Natural killer cell (primary cell): ENCODE results near the gene MED1. TPM values are rescaled to one million over a fixed set of nuclear protein-coding genes. Genes with fewer than 3 reads are reported as not detected.

Source experiments
- ATAC-seq, 3 donors: fragments of 150-1000 bp in 2 of 3; fragments of 200-7000 bp in 1 of 3; cut with Tn5 transposase; 1 replicate in 1 of 3; 2 replicates in 2 of 3; pipeline ENCODE4 v1.10.0; 2021; ENCODE audit warnings: mild to moderate bottlenecking in 2 of 3, moderate library complexity in 2 of 3
- DNase-seq, 2 donors: peaks; one replicate each; pipeline versions ENCODE4 v3.0.0 to v3.0.0-alpha.2; 2013 to 2021; ENCODE audit warnings: mixed read lengths in 1 of 2
- H3K27ac ChIP-seq: one replicate; pipeline ENCODE4 v1.5.1; 2013; ENCODE audit warnings: mild to moderate bottlenecking, low read length
- H3K27me3 ChIP-seq: one replicate; pipeline ENCODE4 v1.6.1; 2013; ENCODE audit warnings: low read length; ENCODE audit not compliant: control insufficient read depth, insufficient read depth
- H3K36me3 ChIP-seq: one replicate; pipeline ENCODE4 v1.6.1; 2013; ENCODE audit warnings: low read length; ENCODE audit not compliant: control insufficient read depth, insufficient read depth
- H3K4me1 ChIP-seq: one replicate; pipeline ENCODE4 v1.6.1; 2013; ENCODE audit warnings: low read length; ENCODE audit not compliant: control insufficient read depth, insufficient read depth
- H3K4me3 ChIP-seq: one replicate; pipeline ENCODE4 v1.5.1; 2013; ENCODE audit warnings: low read length
- H3K9me3 ChIP-seq: one replicate; pipeline ENCODE4 v1.6.1; 2013; ENCODE audit warnings: low read length; ENCODE audit not compliant: control insufficient read depth, insufficient read depth
- H3K27ac Mint-ChIP-seq, 2 donors: one replicate each; pipeline ENCODE4 v1.8.0; 2022; ENCODE audit warnings: mild to moderate bottlenecking in 2 of 2, mixed read lengths in 2 of 2, moderate library complexity in 1 of 2
- H3K27me3 Mint-ChIP-seq, 2 donors: one replicate each; pipeline ENCODE4 v1.8.0; 2022; ENCODE audit warnings: low read depth in 2 of 2, mixed read lengths in 2 of 2
- H3K36me3 Mint-ChIP-seq: one replicate; pipeline ENCODE4 v1.8.0; 2022; ENCODE audit warnings: mixed read lengths
- H3K4me1 Mint-ChIP-seq, 2 donors: one replicate each; pipeline ENCODE4 v1.8.0; 2022; ENCODE audit warnings: mixed read lengths in 2 of 2
- H3K4me3 Mint-ChIP-seq: one replicate; pipeline ENCODE4 v1.8.0; 2022; ENCODE audit warnings: mild to moderate bottlenecking, moderate library complexity, mixed read lengths
- H3K9me3 Mint-ChIP-seq, 2 donors: one replicate each; pipeline ENCODE4 v1.8.0; 2022; ENCODE audit warnings: mixed read lengths in 2 of 2
- WGBS: methylation state at CpG from one replicate; pipeline ENCODE4 v1.1.7; 2013; ENCODE audit warnings: missing lambda C conversion rate; ENCODE audit not compliant: insufficient coverage; 5-methylcytosine and 5-hydroxymethylcytosine counted together
- intact Hi-C: fragments of 100-400 bp; cut with micrococcal nuclease; formaldehyde crosslinking; loops from one replicate; pipeline ENCODE4 v1.14.2; 2022
- total RNA-seq, 4 donors: library from RNA; stranded (reverse); fragments of 120-200 nt in 1 of 4; gene quantifications; one replicate each; pipeline versions ENCODE4 v1.2.3 to v1.2.4, GENCODE V29; 2013 to 2022
- TF ChIP-seq, protein P1 (sequence below): fragments of 200-600 bp; IDR thresholded peaks from one replicate; pipeline ENCODE4 v1.8.0; 2022; ENCODE audit warnings: antibody characterized with exemption

Gene MED1
- total RNA-seq, 3 donors from 2014 or later (not counting 1 experiment from before 2014, with no cell fraction given): 44.3 to 63.8 (median 53.4) TPM

DNA sequence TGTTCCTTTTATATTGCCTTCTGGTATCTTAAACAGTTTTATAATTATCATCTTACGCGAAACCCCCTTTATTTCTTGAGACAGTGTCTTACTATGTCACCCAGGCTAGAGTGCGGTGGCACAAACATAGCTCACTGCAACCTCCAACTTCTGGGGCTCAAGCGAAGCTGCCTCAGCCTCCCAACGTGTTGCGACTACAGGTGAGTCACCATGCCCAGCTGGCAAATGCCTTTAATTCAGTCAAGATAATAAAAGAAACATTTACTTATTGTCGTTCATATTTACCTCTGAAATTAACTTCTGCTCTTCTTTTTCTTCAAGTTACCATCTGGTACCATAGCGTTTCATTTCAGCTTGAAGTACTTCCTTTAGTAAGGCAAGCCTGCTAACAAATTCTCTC, 93.6 kb downstream of the MED1 start:
- intact Hi-C loops: no loop called here
- H3K27ac ChIP-seq: no peak overlapping the region
- H3K4me3 ChIP-seq: no peak overlapping the region
- no peaks in the 10 kb centered on the region for H3K9me3 Mint-ChIP-seq
- ATAC-seq (no peak), DNase-seq (no peak)
- no peak overlapping the region for H3K27ac Mint-ChIP-seq
- no peaks in the 10 kb centered on the region for H3K36me3 ChIP-seq
- WGBS: 86% methylated on average over 8 of the region's 8 CpGs
- H3K4me1 Mint-ChIP-seq: peaks cover 12 to 36% of the 10 kb centered on the region in 2 donors
- no peaks in the 10 kb centered on the region for H3K4me1 ChIP-seq
- H3K27me3 Mint-ChIP-seq: no peaks in the 10 kb centered on the region
- H3K4me3 Mint-ChIP-seq: no peak overlapping the region
- no peaks in the 10 kb centered on the region for H3K27me3 ChIP-seq
- no peaks in the 10 kb centered on the region for H3K36me3 Mint-ChIP-seq
- TF ChIP-seq, protein P1, sequence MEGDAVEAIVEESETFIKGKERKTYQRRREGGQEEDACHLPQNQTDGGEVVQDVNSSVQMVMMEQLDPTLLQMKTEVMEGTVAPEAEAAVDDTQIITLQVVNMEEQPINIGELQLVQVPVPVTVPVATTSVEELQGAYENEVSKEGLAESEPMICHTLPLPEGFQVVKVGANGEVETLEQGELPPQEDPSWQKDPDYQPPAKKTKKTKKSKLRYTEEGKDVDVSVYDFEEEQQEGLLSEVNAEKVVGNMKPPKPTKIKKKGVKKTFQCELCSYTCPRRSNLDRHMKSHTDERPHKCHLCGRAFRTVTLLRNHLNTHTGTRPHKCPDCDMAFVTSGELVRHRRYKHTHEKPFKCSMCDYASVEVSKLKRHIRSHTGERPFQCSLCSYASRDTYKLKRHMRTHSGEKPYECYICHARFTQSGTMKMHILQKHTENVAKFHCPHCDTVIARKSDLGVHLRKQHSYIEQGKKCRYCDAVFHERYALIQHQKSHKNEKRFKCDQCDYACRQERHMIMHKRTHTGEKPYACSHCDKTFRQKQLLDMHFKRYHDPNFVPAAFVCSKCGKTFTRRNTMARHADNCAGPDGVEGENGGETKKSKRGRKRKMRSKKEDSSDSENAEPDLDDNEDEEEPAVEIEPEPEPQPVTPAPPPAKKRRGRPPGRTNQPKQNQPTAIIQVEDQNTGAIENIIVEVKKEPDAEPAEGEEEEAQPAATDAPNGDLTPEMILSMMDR: no peak
- H3K9me3 ChIP-seq: no peaks in the 10 kb centered on the region

Other genes starting within 250 kb of the MED1 start
- not detected for gene STAC2, start 225.3 kb downstream of the MED1 start, total RNA-seq
- gene FBXL20, start 49.6 kb downstream of the MED1 start, total RNA-seq: 10 to 100 TPM; 25.5 to 34.2 (median 32.4) TPM
- gene CDK12, start 10.2 kb upstream of the MED1 start, total RNA-seq: 100 to 1,000 TPM; 119 to 129 (median 124) TPM
- gene NEUROD2, start 156.7 kb upstream of the MED1 start, total RNA-seq: not detected
- gene PPP1R1B, start 175.7 kb upstream of the MED1 start, total RNA-seq: not detected
- gene STARD3, start 185.9 kb upstream of the MED1 start, total RNA-seq: 100 to 1,000 TPM in 2 of 3 donors, 10 to 100 TPM in 1; 97.1 to 115 (median 105) TPM
- 1 to 10 TPM; 1.3 to 3.8 (median 2.4) TPM for gene TCAP, start 214.1 kb upstream of the MED1 start, total RNA-seq
- 1 to 10 TPM; 1.2 to 2.5 (median 2.2) TPM for gene PNMT, start 217.2 kb upstream of the MED1 start, total RNA-seq
- gene PGAP3, start 236.8 kb upstream of the MED1 start, total RNA-seq: 10 to 100 TPM; 45.8 to 57.8 (median 52.4) TPM
- gene ERBB2, start 248.8 kb upstream of the MED1 start, total RNA-seq: 100 to 1,000 TPM in 1 of 3 donors, 10 to 100 TPM in 2; 77.6 to 115 (median 82.1) TPM